ENCODE results near the gene ADAD2.
A peak's percentile ranks its signal among the peaks of the same experiment; 100 is the strongest.

Gene ADAD2

DNA sequence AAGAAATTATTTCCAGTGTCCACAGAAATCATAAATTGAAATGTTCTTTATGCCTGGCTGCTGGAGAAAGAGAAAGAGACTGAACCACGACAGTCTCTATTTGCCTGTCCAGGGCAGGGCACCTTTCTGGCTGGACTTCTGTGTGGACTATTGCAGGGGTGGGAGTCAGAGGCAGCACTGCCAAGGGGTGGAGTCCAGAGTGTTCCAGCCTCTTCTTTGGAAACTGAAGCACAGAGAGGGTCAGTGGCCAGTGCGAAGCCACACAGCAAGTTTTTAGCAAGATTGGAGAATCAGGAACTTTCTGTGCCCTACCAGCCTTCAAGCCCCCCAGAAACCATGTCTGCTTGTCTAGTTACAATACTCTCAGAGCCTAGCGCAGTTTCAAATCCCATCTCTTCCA lies 33.6 kb downstream of the ADAD2 start:
- Mint-ChIP-seq H3K4me3 (no peak overlapping the region), H3K4me1 (no peaks in the 10 kb centered on the region), H3K9me3 (no peaks in the 10 kb centered on the region), H3K27ac (ENCODE audit: low read depth) (no peak overlapping the region), H3K36me3 (ENCODE audit: insufficient read depth) (no peaks in the 10 kb centered on the region), H3K27me3 (peaks cover 77% of the 10 kb centered on the region)
- DNase-seq (ENCODE audit: low spot score in 2 of 2) (no peak), ATAC-seq (replicated peaks; ENCODE audit: extremely low read depth, poor library complexity, severe bottlenecking) (no peak)

DNA sequence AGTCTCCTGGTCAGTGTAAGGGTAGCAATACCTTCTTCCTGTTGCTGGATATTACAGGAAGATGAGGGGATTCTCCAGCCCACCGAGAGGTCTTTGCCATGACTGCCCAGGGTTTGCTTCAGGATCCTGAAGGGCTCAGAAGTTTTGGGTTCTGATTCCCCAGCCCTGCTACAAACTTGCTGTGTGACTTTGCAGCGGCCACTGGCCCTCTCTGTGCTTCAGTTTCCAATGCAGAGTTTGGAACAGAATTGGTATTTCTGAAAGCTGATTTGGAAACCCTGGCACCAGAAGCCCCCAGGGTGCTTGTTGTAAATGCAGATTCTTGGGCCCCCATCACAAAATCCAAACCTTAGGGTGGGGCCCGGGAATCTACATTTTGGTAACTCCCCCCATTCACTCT lies 34.2 kb downstream of the ADAD2 start:
- H3K36me3 Mint-ChIP-seq (ENCODE audit: insufficient read depth): no peaks in the 10 kb centered on the region
- no peaks in the 10 kb centered on the region for H3K4me1 Mint-ChIP-seq
- DNase-seq (ENCODE audit: low spot score in 2 of 2) (no peak), ATAC-seq (replicated peaks; ENCODE audit: extremely low read depth, poor library complexity, severe bottlenecking) (no peak)
- no peak overlapping the region for H3K27ac Mint-ChIP-seq (ENCODE audit: low read depth)
- peaks cover 81% of the 10 kb centered on the region for H3K27me3 Mint-ChIP-seq
- H3K4me3 Mint-ChIP-seq: no peak overlapping the region
- no peaks in the 10 kb centered on the region for H3K9me3 Mint-ChIP-seq

- no peak for DNase-seq (ENCODE audit: low spot score in 2 of 2)
- Mint-ChIP-seq H3K27me3 (peaks cover 80% of the 10 kb centered on the region), H3K27ac (ENCODE audit: low read depth) (no peak overlapping the region), H3K4me1 (no peaks in the 10 kb centered on the region), H3K4me3 (no peak overlapping the region), H3K36me3 (ENCODE audit: insufficient read depth) (no peaks in the 10 kb centered on the region), H3K9me3 (no peaks in the 10 kb centered on the region)
- ATAC-seq (replicated peaks; ENCODE audit: extremely low read depth, poor library complexity, severe bottlenecking): no peak
These were observed 34.6 kb downstream of the ADAD2 start for GRCh38 chr16:84225571-84225970.

GRCh38 chr16:84226026-84226425 lies 35.1 kb downstream of the ADAD2 start:
- ATAC-seq (replicated peaks; ENCODE audit: extremely low read depth, poor library complexity, severe bottlenecking) (no peak), DNase-seq (ENCODE audit: low spot score in 2 of 2) (no peak)
- no peaks in the 10 kb centered on the region for H3K4me1 Mint-ChIP-seq
- no peak overlapping the region for H3K4me3 Mint-ChIP-seq
- no peaks in the 10 kb centered on the region for H3K36me3 Mint-ChIP-seq (ENCODE audit: insufficient read depth)
- peaks cover 80% of the 10 kb centered on the region for H3K27me3 Mint-ChIP-seq
- no peaks in the 10 kb centered on the region for H3K9me3 Mint-ChIP-seq
- no peak overlapping the region for H3K27ac Mint-ChIP-seq (ENCODE audit: low read depth)

GRCh38 chr16:84227548-84227947 lies 36.6 kb downstream of the ADAD2 start:
- Mint-ChIP-seq H3K27ac (ENCODE audit: low read depth) (no peak overlapping the region), H3K4me3 (no peak overlapping the region), H3K4me1 (no peaks in the 10 kb centered on the region), H3K27me3 (peaks cover 68% of the 10 kb centered on the region), H3K36me3 (ENCODE audit: insufficient read depth) (no peaks in the 10 kb centered on the region), H3K9me3 (no peaks in the 10 kb centered on the region)
- ATAC-seq (replicated peaks; ENCODE audit: extremely low read depth, poor library complexity, severe bottlenecking) (no peak), DNase-seq (ENCODE audit: low spot score in 2 of 2) (no peak)

GRCh38 chr16:84228256-84228838 lies 37.4 kb downstream of the ADAD2 start:
- Mint-ChIP-seq H3K27me3 (peaks cover 63% of the 10 kb centered on the region), H3K9me3 (no peaks in the 10 kb centered on the region), H3K27ac (ENCODE audit: low read depth) (no peak overlapping the region), H3K4me1 (no peaks in the 10 kb centered on the region), H3K36me3 (ENCODE audit: insufficient read depth) (no peaks in the 10 kb centered on the region), H3K4me3 (no peak overlapping the region)
- ATAC-seq (replicated peaks; ENCODE audit: extremely low read depth, poor library complexity, severe bottlenecking) (no peak), DNase-seq (ENCODE audit: low spot score in 2 of 2) (no peak)

DNA sequence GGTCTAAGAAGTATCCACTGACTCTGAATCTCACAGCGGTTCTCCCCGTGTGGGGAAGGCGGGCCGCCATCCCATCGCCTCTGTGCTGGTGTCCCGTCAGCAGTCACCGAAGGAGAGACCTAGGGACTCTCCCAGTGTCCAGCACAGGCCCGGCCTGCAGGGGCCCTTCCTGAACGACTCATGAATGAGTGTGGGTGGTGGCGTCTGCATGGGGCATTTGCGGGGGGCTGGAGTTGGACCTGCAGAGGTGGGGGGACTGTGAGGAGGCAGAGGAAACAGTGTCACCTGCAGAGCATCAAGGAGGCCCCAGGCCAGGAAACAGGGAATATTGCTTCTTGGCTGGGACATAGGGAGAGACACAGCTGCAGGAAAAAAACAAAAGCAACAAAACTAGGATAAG lies 38.5 kb downstream of the ADAD2 start:
- H3K27me3 Mint-ChIP-seq: peaks cover 67% of the 10 kb centered on the region
- no peak overlapping the region for H3K27ac Mint-ChIP-seq (ENCODE audit: low read depth)
- H3K36me3 Mint-ChIP-seq (ENCODE audit: insufficient read depth): no peaks in the 10 kb centered on the region

DNA sequence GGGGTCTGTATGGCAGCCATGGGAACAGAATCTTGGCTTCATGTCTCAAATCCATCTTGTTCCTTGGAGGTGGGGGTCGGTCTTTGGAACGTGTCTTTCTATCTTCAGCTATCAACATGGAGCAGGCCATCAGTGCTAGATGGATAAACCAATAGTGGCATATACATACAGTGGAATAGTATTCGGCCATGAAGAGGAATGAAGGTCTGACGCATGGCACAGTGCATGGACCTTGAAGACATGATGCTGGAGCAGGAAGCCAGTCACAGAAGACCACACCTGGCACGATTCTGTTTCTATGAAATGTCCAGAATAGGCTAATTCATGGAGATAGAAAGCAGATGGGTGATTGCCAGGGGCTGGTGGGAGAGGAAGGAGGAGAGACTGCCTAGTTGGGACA lies 41.1 kb downstream of the ADAD2 start:
- Mint-ChIP-seq H3K4me1 (no peaks in the 10 kb centered on the region), H3K4me3 (no peak overlapping the region), H3K9me3 (no peaks in the 10 kb centered on the region), H3K36me3 (ENCODE audit: insufficient read depth) (no peaks in the 10 kb centered on the region), H3K27ac (ENCODE audit: low read depth) (no peak overlapping the region), H3K27me3 (peaks cover 57% of the 10 kb centered on the region)
- DNase-seq (ENCODE audit: low spot score in 2 of 2) (no peak), ATAC-seq (replicated peaks; ENCODE audit: extremely low read depth, poor library complexity, severe bottlenecking) (no peak)

More for the DNA sequence above, 38.5 kb downstream of the ADAD2 start:
- Mint-ChIP-seq H3K4me1 (no peaks in the 10 kb centered on the region), H3K9me3 (no peaks in the 10 kb centered on the region), H3K4me3 (no peak overlapping the region)
- no peak for DNase-seq (ENCODE audit: low spot score in 2 of 2)
- ATAC-seq (replicated peaks; ENCODE audit: extremely low read depth, poor library complexity, severe bottlenecking): no peak

GRCh38 chr16:84232969-84233368 lies 42.0 kb downstream of the ADAD2 start:
- Mint-ChIP-seq H3K27me3 (peaks cover 48% of the 10 kb centered on the region), H3K4me3 (no peak overlapping the region), H3K9me3 (no peaks in the 10 kb centered on the region), H3K27ac (ENCODE audit: low read depth) (no peak overlapping the region), H3K4me1 (no peaks in the 10 kb centered on the region), H3K36me3 (ENCODE audit: insufficient read depth) (no peaks in the 10 kb centered on the region)
- ATAC-seq (replicated peaks; ENCODE audit: extremely low read depth, poor library complexity, severe bottlenecking) (no peak), DNase-seq (ENCODE audit: low spot score in 2 of 2) (no peak)

GRCh38 chr16:84233748-84234147 lies 42.8 kb downstream of the ADAD2 start:
- H3K9me3 Mint-ChIP-seq: no peaks in the 10 kb centered on the region
- ATAC-seq (replicated peaks; ENCODE audit: extremely low read depth, poor library complexity, severe bottlenecking) (no peak), DNase-seq (ENCODE audit: low spot score in 2 of 2) (no peak)
- H3K36me3 Mint-ChIP-seq (ENCODE audit: insufficient read depth): no peaks in the 10 kb centered on the region
- peak overlapping the region; percentile 14 for H3K27ac Mint-ChIP-seq (ENCODE audit: low read depth)
- H3K27me3 Mint-ChIP-seq: peaks cover 49% of the 10 kb centered on the region
- no peak overlapping the region for H3K4me3 Mint-ChIP-seq
- no peaks in the 10 kb centered on the region for H3K4me1 Mint-ChIP-seq

GRCh38 chr16:84234321-84235241 lies 43.6 kb downstream of the ADAD2 start:
- DNase-seq (ENCODE audit: low spot score in 2 of 2) (no peak), ATAC-seq (replicated peaks; ENCODE audit: extremely low read depth, poor library complexity, severe bottlenecking) (no peak)
- H3K9me3 Mint-ChIP-seq: no peaks in the 10 kb centered on the region
- no peaks in the 10 kb centered on the region for H3K36me3 Mint-ChIP-seq (ENCODE audit: insufficient read depth)
- H3K4me3 Mint-ChIP-seq: no peak overlapping the region
- H3K27me3 Mint-ChIP-seq: peaks cover 51% of the 10 kb centered on the region
- H3K4me1 Mint-ChIP-seq: no peaks in the 10 kb centered on the region
- H3K27ac Mint-ChIP-seq (ENCODE audit: low read depth): no peak overlapping the region

DNA sequence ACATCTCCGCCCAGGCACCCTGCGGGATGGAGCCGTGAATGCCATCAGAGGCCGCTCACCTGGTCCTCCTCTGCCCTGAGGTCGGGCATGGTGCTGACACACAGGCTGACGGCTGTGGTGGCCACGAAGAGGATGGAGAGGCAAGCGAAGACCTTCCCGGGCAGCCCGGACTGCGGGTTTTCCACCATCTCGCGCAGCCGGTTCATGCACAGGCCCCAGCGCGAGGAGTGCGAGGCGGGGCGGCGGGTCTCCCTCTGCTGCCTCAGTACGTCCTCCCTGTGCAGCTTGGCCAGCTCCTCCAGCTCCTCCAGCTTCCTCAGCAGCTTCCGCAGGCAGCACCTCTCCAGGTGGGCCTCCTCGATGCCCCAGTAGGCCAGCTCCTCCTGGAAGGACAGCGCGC lies 45.7 kb downstream of the ADAD2 start:
- Mint-ChIP-seq H3K4me1 (no peaks in the 10 kb centered on the region), H3K27me3 (peaks cover 58% of the 10 kb centered on the region), H3K27ac (ENCODE audit: low read depth) (no peak overlapping the region), H3K9me3 (no peaks in the 10 kb centered on the region), H3K4me3 (no peak overlapping the region), H3K36me3 (ENCODE audit: insufficient read depth) (no peaks in the 10 kb centered on the region)
- DNase-seq (ENCODE audit: low spot score in 2 of 2): no peak
- no peak for ATAC-seq (replicated peaks; ENCODE audit: extremely low read depth, poor library complexity, severe bottlenecking)

Data from central memory CD8-positive, alpha-beta T cell (primary cell).